Measurements from ENCODE around the gene DSP.

Gene DSP

GRCh38 chr6:7593229-7593628 lies 51.8 kb downstream of the DSP start:
- no peak for DNase-seq (ENCODE audit: low read depth in 2 of 2)

- no peak for DNase-seq (ENCODE audit: low read depth in 2 of 2)
These were observed 53.2 kb downstream of the DSP start for GRCh38 chr6:7594579-7595125.

GRCh38 chr6:7604003-7604402 lies 62.5 kb downstream of the DSP start:
- no peak for DNase-seq (ENCODE audit: low read depth in 2 of 2)

GRCh38 chr6:7604506-7604905 lies 63.0 kb downstream of the DSP start:
- no peak for DNase-seq (ENCODE audit: low read depth in 2 of 2)

- no peak for DNase-seq (ENCODE audit: low read depth in 2 of 2)
These were observed 74.3 kb downstream of the DSP start for GRCh38 chr6:7615611-7616383.

GRCh38 chr6:7617801-7618764 lies 76.6 kb downstream of the DSP start:
- no peak for DNase-seq (ENCODE audit: low read depth in 2 of 2)

- DNase-seq (ENCODE audit: low read depth in 2 of 2), result no peak
These were observed 80.3 kb downstream of the DSP start for GRCh38 chr6:7621761-7622160.

- no peak for DNase-seq (ENCODE audit: low read depth in 2 of 2)
These were observed 83.6 kb downstream of the DSP start for GRCh38 chr6:7624796-7625710.

- no peak for DNase-seq (ENCODE audit: low read depth in 2 of 2)
These were observed 87.0 kb downstream of the DSP start for GRCh38 chr6:7628479-7628878.

GRCh38 chr6:7628909-7629308 lies 87.4 kb downstream of the DSP start:
- no peak for DNase-seq (ENCODE audit: low read depth in 2 of 2)

- DNase-seq (ENCODE audit: low read depth in 2 of 2), result no peak
These were observed 87.8 kb downstream of the DSP start for GRCh38 chr6:7629321-7629720.

- no peak for DNase-seq (ENCODE audit: low read depth in 2 of 2)
These were observed 89.3 kb downstream of the DSP start for GRCh38 chr6:7630792-7631191.

- DNase-seq (ENCODE audit: low read depth in 2 of 2), result no peak
These were observed 90.0 kb downstream of the DSP start for GRCh38 chr6:7631466-7631865.

- DNase-seq (ENCODE audit: low read depth in 2 of 2), result no peak
These were observed 91.2 kb downstream of the DSP start for GRCh38 chr6:7632501-7633290.

- DNase-seq (ENCODE audit: low read depth in 2 of 2), result no peak
These were observed 91.9 kb downstream of the DSP start for GRCh38 chr6:7633361-7633760.

- no peak for DNase-seq (ENCODE audit: low read depth in 2 of 2)
These were observed 94.7 kb downstream of the DSP start for GRCh38 chr6:7636151-7636550.
